Right lobe of liver (tissue), 6 donors: ENCODE measurements around the gene UGT1A1. TPM values are rescaled to one million over a fixed set of nuclear protein-coding genes. Genes with fewer than 3 reads are reported as not detected.
A peak's percentile ranks its signal among the peaks of the same experiment; 100 is the strongest.

ENCODE experiments used
- ATAC-seq, 4 donors: fragments of 200-7000 bp; cut with Tn5 transposase; one replicate each; pipeline ENCODE4 v1.9.1; 2020; ENCODE audit warnings: mild to moderate bottlenecking in 4 of 4, moderate library complexity in 4 of 4
- DNase-seq, 3 donors: peaks; one replicate each; pipeline ENCODE4 v3.0.0-alpha.2; 2020
- H3K27ac ChIP-seq, 3 donors: fragments of 200-600 bp; one replicate each; pipeline ENCODE4 v1.8.0; 2022
- H3K27me3 ChIP-seq, 2 donors: fragments of 200-600 bp; one replicate each; pipeline ENCODE4 v1.8.0; 2022
- H3K36me3 ChIP-seq, 4 donors: fragments of 200-600 bp; sonication (generic) in 1 of 4; one replicate each; pipeline versions ENCODE4 v1.5.1 to v1.8.0; 2017 to 2022; ENCODE audit warnings: control low read depth in 1 of 4
- H3K4me1 ChIP-seq, 4 donors: fragments of 200-600 bp; sonication (generic) in 1 of 4; one replicate each; pipeline versions ENCODE4 v1.5.1 to v1.8.0; 2017 to 2022; ENCODE audit warnings: control low read depth in 1 of 4
- H3K4me3 ChIP-seq, 3 donors: fragments of 200-600 bp; one replicate each; pipeline ENCODE4 v1.8.0; 2022
- H3K9me3 ChIP-seq, 4 donors: fragments of 200-600 bp; sonication (generic) in 1 of 4; one replicate each; pipeline versions ENCODE4 v1.5.1 to v1.8.0; 2017 to 2022; ENCODE audit warnings: control low read depth in 1 of 4
- POLR2A ChIP-seq: fragments of 450-650 bp; IDR thresholded peaks from one replicate; pipeline ENCODE4 v1.6.1; 2017; ENCODE audit warnings: antibody characterized with exemption, mild to moderate bottlenecking
- WGBS: methylation state at CpG from one replicate; pipeline ENCODE4 v1.1.6; 2018; ENCODE audit warnings: low coverage, low lambda C conversion rate; ENCODE audit not compliant: insufficient coverage; ENCODE audit errors: missing lambda C conversion rate; 5-methylcytosine and 5-hydroxymethylcytosine counted together
- intact Hi-C, 2 donors: fragments of 100-400 bp; cut with DNase I; formaldehyde crosslinking; loops; one replicate each; pipeline versions ENCODE4 v1.11.2 to v1.14.1; 2022
- total RNA-seq, 6 experiments: library from RNA; depleted of rRNA in 2 of 6; stranded (reverse); fragments of >200 nt in 2 of 6; fragmentation: NEBNext Ultra II Directional in 3 of 6; extraction: Animal tissue kit (Norgen Biotek cat#: 25700) in 3 of 6; gene quantifications; one replicate each; pipeline versions ENCODE4 v1.1.0 to v1.2.4, GENCODE V29; 2016 to 2023
- TF ChIP-seq, protein P1 (sequence below), 4 donors: fragments of 200-600 bp in 3 of 4; fragments of 450-650 bp in 1 of 4; IDR thresholded peaks; one replicate each; pipeline versions ENCODE4 v1.5.1 to v1.8.0; 2016 to 2022; ENCODE audit warnings: antibody characterized with exemption in 4 of 4, mild to moderate bottlenecking in 2 of 4
- donor health status: DM: no; HTN: yes; CAD: no.
- donor health status: DM: no; HTN: no; CAD: no.
- donor health status: DM: no; HTN: no; CAD: no.
- donor health status: DM: no; HTN: yes; CAD: no.
- donor health status: DM: no; HTN: yes; CAD: no.

The UGT1A1 gene
- total RNA-seq, 6 experiments from 2014 or later: 97.5 to 1,279 (median 171) TPM

DNA sequence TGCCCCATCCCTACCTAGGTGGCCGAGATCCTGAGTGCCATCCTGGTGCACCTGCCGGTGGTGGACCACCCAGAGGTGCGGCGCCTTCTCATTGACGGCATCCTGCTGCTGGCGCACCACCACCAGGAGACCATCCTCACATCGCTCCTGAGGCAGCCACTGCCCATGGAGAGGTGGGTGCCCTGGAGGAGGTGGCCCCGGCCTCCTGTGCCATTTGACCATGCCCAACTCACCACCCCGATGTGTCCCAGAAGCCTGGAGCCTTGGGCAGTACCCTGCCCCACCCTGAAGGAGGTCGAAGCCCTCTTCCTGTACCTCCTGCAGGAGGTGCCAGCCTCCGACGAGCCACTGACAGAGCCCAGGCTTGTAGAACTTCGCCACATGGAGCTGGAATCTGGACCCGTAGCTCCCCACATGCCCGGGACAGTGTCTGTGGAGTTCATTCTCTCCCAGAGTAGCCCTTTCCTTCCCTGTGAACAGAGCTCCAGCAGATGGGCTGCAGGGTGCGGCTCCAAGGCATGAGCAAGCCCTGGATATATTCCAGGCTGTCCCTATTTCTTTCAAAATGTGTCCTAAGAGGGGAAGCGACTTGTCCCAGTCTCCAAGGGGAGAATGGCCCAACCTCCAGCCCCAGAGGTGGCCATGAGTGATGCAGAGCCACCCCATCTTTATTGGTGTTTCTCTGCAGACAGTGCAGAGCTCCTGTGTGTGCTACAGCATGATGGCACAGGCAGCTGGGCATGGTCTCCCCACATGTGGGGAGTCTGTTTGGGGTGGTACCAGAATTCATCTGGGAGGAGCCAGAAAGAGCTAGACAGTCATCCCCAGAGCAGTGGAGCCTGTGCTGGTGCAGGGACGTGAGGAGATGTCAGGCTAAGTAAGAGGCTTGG, 60.1 kb downstream of the UGT1A1 start:
- 46% methylated on average over 3 of the region's 18 CpGs for WGBS
- no peak overlapping the region for H3K27ac ChIP-seq
- H3K9me3 ChIP-seq: no peaks in the 10 kb centered on the region
- intact Hi-C loops: no loop called here
- ATAC-seq (no peak), DNase-seq (peak in 1 of 3 donors; percentile 42)
- no peak overlapping the region for H3K4me3 ChIP-seq
- TF ChIP-seq, protein P1, sequence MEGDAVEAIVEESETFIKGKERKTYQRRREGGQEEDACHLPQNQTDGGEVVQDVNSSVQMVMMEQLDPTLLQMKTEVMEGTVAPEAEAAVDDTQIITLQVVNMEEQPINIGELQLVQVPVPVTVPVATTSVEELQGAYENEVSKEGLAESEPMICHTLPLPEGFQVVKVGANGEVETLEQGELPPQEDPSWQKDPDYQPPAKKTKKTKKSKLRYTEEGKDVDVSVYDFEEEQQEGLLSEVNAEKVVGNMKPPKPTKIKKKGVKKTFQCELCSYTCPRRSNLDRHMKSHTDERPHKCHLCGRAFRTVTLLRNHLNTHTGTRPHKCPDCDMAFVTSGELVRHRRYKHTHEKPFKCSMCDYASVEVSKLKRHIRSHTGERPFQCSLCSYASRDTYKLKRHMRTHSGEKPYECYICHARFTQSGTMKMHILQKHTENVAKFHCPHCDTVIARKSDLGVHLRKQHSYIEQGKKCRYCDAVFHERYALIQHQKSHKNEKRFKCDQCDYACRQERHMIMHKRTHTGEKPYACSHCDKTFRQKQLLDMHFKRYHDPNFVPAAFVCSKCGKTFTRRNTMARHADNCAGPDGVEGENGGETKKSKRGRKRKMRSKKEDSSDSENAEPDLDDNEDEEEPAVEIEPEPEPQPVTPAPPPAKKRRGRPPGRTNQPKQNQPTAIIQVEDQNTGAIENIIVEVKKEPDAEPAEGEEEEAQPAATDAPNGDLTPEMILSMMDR (IDR thresholded peaks at IDR 0.05): no peak
- TF ChIP-seq POLR2A: no peak
- no peaks in the 10 kb centered on the region for H3K36me3 ChIP-seq
- peaks cover 0 to 35% (median 7%) of the 10 kb centered on the region in 4 donors for H3K4me1 ChIP-seq
- H3K27me3 ChIP-seq: no peaks in the 10 kb centered on the region

DNA sequence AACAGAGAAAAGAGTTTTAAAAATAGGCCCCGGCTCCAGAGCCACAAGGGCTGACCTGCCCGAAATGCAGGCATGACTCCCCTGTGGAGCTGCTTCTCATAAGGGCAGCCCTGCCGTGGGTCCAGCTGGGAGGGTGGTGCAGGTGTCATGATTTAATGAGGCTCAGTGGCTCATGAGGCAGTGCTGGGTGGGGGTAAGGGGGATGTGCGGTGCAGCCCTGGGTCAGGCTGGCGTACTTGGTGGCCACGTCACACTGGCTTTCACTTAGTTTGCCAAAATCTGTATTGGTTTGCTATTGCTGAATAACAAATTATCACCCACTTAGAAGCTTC, 60.7 kb downstream of the UGT1A1 start:
- no peak overlapping the region for H3K4me3 ChIP-seq
- DNase-seq (peak in 1 of 3 donors; percentile 18), ATAC-seq (no peak)
- no peaks in the 10 kb centered on the region for H3K27me3 ChIP-seq
- H3K9me3 ChIP-seq: no peaks in the 10 kb centered on the region
- H3K36me3 ChIP-seq: no peaks in the 10 kb centered on the region
- intact Hi-C loops: no loop called here
- peaks cover 0 to 35% (median 7%) of the 10 kb centered on the region in 4 donors for H3K4me1 ChIP-seq
- no peak overlapping the region for H3K27ac ChIP-seq
- 68% methylated on average over 4 of the region's 6 CpGs for WGBS
- TF ChIP-seq POLR2A: no peak
- TF ChIP-seq, protein P1 (IDR thresholded peaks at IDR 0.05): no peak

DNA sequence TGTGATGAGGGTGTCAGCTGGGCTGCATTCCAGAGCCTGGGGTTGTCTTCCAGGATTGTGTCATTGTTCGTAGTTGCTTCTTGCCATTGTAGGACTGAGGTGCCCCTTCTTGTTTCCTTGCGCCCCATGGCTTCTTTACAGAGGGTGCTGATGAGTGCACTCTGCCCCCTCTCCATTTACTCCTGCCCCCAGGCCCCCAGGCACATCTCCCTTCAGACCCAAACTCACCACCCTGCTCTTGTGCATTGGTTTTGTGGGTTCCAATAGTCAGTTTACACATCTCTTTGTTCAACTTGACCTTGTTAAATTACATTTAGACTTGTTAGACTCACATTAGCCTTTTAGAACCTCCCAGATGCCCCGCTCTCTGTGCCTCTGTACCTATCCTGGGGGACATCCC, 61.1 kb downstream of the UGT1A1 start:
- no peaks in the 10 kb centered on the region for H3K36me3 ChIP-seq
- ATAC-seq (no peak), DNase-seq (peak in 1 of 3 donors; percentile 17)
- no peaks in the 10 kb centered on the region for H3K27me3 ChIP-seq
- 81% methylated on average over 2 of the region's 3 CpGs for WGBS
- no peak overlapping the region for H3K4me3 ChIP-seq
- H3K4me1 ChIP-seq: peaks cover 0 to 35% (median 7%) of the 10 kb centered on the region in 4 donors
- intact Hi-C loops: no loop called here
- no peaks in the 10 kb centered on the region for H3K9me3 ChIP-seq
- TF ChIP-seq, protein P1 (IDR thresholded peaks at IDR 0.05): no peak
- peak overlapping the region in 1 of 3 donors; percentile 60 for H3K27ac ChIP-seq

DNA sequence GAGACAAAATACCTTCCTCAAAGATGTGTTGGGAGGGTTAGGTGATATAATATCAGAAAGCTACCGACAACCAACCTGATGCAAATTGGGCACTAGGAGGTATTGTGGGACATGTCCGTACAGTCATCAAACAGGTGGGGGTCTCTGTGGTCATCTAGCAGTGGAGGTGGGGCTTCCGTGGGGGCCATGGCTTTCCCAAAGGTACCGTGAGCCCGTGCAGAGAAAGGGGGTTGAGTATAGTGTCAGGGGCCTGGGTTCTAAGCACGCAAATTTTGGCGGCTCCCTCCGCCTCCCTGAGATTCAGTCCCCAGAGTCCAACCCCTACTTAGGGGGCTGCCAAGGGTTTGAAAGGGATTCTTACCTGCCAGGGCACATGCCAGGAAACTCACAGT, 61.6 kb downstream of the UGT1A1 start:
- H3K4me1 ChIP-seq: peaks cover 0 to 35% (median 7%) of the 10 kb centered on the region in 4 donors
- no peak for ATAC-seq
- H3K36me3 ChIP-seq: no peaks in the 10 kb centered on the region
- H3K4me3 ChIP-seq: no peak overlapping the region
- H3K27ac ChIP-seq: peak overlapping the region in 1 of 3 donors; percentile 60
- intact Hi-C loops: no loop called here
- no peaks in the 10 kb centered on the region for H3K9me3 ChIP-seq
- H3K27me3 ChIP-seq: no peaks in the 10 kb centered on the region
- no peak for DNase-seq
- TF ChIP-seq, protein P1 (IDR thresholded peaks at IDR 0.05): no peak
- TF ChIP-seq POLR2A: no peak
- 19% methylated on average over 4 of the region's 8 CpGs for WGBS
